Erythroblast (primary cell): Measurements from ENCODE around the gene PPP4R1.

ENCODE experiments used
- GATA1 ChIP-seq: IDR thresholded peaks from 2 replicates; pipeline ENCODE4 v1.6.1; 2011; ENCODE audit warnings: low read depth, mild to moderate bottlenecking, control low read depth, low read length, moderate library complexity
- POLR2A ChIP-seq: IDR thresholded peaks from 2 replicates; pipeline ENCODE4 v1.6.1; 2011; ENCODE audit warnings: mild to moderate bottlenecking, low read length

DNA sequence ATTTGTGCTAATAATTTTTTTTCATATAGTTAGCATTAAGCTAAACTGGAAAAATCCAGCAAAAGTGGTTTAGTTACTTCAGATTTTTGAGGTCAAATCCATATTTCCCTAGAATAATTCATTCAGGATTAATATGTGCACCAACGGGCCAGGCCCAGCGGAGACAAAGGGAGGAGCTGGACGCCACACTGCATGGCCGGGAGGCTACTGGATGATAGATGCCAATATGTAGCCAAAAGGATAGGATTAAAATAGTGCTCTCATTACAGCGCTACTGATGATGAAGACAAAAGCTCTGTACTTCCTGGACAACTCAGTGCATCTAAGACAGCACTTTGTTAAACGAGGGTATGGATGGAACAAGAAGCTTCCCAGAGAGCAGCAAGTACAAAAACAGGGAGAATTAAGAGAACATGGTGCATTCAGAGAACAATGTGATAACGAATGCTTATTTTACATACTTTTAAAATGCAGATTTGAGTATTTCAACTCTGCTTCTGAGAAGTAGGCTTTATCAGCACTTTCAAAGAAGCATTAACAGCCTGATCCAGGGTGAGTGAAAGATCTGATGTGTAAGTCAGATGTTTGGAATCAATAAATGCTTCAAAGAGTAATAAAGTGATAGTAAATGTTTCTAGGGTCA lies 39.8 kb downstream of the PPP4R1 start:
- TF ChIP-seq POLR2A: no peak
- no peak for TF ChIP-seq GATA1
